HG03432 (cell line): ENCODE results near the gene TBL2.
"Not testable (repeated sequence)": the region's sequence is repeated elsewhere in the genome, so short reads cannot be mapped to it uniquely, and the experiment has no call there.

Experiments used
- ATAC-seq: cut with Tn5 transposase; IDR thresholded peaks from one replicate; pipeline ENCODE4 v1.9.1; 2021; ENCODE audit warnings: mild to moderate bottlenecking, moderate library complexity; ENCODE audit not compliant: unreplicated experiment

Gene TBL2

DNA sequence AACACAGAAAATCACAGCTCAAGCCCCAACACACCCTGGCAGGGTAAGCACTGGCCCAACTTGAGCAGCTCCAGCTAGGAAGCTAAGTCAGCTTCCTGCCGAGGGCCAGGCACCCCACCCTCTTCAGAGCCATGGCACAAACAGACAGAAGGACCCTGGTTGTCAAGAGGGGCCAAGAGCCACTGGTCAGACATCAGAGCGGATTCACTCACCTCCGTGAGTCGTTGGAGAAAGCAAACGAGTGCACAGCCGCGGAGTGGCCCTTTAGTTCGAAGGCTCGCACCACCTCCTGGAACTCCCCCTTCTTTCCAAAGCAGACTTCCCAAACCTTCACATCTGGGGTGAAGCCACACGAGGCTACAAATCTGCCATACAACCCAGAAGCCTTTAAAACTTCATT, 7.4 kb downstream of the TBL2 start:
- ATAC-seq: no peak

DNA sequence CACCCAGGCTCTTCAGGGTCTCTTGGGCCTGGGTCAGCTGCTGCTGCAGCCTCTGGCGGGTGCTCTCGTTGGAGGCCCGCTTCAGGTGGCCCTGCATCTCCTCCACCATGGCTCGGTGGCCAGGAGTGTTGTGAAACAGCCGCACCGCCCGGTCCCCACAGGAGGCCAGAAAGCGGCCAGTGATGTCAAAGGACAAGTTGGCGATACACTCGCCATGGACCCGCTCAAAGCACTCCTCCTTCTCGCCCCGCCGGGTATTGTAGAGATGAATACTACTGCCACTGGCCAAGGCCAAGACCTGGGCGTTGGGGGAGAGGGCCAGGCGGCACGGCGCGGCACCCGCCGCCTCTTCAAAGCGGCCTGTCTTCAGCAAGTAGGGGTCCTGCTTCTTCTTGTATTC, 7.9 kb downstream of the TBL2 start:
- ATAC-seq: no peak

DNA sequence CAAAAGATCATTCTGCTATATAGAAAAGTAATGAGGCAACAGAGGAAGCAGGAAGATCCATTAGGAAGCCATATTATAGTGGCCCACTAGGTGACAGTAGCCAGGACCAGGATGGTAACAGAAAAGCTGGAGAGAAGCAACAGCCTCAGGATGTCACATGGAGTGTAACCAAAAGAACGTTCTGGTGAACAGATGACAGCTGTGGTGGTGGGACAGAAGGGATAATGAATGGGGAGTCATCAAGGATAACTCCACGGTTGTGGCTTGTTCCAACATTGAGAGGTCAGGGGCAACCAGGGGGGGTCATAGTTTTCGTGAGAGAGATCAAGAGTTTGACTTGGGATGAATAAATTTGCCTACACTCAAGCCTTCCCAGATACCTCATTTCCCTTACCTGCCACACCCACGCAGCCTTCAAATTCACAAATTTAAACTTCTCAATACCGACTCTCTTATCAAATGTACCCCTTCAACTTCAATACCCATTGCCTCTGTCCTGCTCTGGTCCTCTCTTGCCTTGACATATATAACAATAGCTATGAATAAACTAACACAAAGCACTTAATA, 9.3 kb downstream of the TBL2 start:
- no peak for ATAC-seq

DNA sequence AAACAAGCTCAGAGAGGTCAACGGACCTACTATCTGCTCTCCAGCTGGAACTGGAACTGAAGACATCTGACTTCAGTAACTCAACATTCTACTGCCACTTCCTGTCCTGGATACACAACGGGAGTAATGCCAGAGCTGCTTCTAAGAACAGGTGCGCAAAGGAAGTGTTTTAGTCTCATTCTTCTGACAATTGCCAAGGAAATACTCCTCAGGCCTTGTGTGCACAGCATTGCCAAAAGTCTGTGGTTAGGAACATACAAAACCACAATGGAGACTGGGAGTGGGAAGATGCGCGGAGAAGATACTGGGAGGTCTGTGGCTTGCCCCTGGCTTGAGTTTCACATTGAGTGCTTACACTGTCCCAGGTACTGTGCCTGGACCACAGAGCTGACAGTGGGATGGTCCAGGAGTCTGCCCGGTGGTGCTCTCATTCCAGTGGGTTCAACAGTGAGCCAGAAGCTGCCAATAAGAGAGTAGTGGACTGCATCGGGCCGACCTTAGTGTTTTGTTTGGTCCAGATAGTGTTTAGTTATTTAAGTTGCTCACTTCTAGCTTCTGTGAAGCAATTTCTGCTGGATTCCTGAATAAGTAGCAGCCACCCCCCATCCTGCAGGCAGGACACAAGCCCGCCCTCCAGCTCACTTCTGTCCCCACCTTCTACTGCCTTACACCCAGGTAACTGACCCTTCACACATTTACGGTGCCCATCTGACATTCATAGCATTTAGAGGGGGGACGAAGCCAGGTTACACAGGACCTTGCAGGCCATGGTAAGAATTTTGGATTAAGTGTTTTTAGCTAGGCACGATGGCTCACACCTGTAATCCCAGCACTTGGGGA, 10.3 kb downstream of the TBL2 start:
- no peak for ATAC-seq

DNA sequence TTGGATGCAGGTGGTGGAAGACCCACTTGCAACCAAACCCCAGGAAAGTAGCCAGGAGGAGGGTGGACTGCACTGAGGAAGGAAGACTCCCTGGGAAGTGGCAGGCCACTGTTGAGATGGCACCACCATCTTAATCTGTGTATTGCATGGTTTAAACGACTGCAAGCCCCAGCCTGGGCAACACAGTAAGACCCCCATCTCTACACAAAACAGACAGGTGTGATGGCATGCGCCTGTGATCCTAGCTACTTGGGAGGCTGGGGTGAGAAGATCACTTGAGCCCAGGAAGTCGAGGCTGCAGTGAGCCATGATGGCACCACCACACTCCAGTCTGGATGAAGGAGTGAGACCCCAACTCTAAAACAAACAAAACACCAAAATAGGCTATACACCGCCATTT, 11.2 kb downstream of the TBL2 start:
- ATAC-seq: no peak

DNA sequence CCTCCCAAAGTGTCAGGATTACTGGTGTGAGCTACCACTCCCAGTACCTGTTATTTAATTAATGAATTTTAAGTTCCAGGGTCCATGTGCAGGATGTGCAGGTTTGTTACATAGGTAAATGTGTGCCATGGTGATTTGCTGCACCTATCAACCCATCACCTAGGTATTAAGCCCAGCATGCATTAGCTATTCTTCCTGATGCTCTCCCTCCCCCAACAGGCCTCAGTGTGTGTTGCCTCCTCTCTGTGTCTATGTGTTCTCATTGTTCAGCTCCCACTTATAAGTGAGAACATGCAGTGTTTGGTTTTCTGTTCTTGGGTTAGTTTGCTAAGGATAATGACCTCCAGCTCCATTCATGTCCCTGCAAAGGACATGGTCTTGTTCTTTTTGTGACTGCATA, 11.9 kb downstream of the TBL2 start:
- not testable (repeated sequence) for ATAC-seq

DNA sequence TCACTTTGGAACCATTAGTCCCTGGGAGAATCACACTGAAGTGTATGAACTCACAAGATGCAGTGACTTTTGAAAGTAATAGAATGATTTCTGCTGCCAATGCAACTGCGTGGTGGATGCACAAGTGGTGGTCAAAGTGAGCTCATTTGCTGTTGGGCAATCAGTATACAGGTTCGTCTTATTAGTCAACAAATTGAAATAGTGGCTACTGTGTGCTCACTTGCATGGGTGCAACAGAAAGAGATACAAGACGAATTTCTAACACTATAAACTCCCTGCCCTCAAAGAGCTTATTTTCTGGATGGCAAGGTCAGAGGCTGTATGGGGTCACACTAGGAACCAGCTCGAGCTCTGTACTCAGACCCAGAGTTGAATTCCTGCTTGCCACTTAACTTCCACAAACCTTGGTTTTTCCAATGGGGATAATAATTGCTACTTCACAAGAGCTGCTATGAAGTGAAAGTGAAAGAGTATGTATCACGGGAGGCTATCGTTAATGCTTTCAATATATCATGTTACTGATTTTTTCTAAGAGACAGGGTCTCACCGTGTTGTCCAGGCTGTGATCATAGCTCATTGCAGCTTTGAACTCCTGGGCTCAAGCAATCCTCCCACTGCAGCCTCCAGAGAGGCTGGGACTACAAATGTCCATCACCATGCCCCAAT, 12.6 kb downstream of the TBL2 start:
- no peak for ATAC-seq

DNA sequence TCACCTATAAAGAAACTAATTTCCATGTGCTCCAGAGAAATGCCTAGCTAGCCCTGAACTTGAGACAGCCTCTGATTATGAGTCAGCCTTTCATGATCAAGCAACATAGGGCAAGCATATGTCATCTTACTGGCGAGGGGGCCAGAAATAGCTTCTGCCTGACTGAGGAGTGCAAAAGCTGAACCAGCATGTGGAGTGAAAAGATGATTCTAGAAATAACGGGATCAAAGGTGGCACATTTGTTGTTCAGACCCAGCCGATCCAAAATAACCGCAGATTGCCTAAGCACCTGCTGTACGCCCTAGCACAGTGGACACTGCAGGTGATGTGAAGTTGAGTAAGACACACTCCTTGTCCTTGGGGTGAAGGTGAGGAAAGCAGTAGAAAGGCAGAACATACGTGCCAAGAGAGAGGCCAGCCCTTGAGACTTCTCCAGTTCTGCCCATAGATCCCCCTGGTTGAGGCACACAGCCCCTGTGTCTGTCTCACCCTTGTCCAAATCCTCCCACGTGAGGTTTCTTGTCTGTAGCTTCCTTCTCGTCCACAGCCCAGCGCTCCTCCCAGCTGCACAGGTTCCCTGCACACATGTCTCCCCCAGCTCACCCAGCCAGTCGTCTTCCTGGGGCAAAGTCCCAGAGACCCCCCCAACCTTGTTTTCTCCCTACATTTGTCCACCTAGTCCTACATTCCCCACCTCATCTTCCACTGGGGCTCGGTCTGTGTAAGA, 18.1 kb downstream of the TBL2 start:
- peak; percentile 28 for ATAC-seq

DNA sequence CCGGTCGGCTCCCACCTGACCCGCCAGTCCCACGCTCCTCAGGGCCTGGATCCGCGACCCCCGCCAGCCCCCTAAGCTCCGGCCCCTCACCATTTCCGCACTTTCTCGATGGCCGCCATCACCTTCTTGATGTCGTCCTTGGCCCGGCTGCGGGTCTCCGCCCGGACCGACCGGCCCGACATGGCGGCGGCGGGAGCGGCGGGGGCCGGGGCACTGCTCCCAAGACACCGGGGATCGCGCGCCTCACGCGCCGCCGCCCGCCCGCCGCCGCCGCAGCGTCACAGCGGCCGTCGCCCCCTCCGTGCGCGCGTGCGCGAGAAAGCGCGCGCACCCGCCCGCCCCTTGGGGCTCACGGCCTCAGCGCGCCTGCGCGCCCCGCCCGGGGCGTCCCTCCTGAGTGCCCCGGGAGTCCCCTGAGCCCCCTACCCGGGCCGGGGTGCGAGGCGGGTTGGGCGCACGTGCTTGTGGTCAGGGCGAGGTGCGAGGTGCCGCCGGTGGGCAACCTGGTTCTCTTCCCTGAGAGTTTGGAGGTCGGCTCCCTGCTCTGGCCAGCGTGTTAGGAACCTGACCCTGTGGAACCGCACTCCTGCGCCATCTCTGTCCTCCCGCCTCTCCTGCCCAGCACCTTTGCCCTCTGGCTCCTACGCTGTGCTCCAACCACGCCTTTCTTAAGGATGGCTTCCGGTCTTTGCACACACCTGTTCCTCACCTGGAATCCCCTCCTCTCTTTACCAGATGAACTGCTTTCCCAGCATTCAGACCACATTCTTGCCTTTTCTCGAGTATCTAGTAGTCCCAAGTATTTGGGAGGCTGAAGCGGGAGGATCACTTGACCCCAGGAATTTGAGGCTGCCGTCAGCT, 20.8 kb downstream of the TBL2 start, which contains the start of gene BCL7B:
TSS of gene BCL7B (minus strand) at position 294 of the 861 bp plus-strand sequence. CDS start at position 182, 112 bp downstream.
- peak; percentile 62 for ATAC-seq

DNA sequence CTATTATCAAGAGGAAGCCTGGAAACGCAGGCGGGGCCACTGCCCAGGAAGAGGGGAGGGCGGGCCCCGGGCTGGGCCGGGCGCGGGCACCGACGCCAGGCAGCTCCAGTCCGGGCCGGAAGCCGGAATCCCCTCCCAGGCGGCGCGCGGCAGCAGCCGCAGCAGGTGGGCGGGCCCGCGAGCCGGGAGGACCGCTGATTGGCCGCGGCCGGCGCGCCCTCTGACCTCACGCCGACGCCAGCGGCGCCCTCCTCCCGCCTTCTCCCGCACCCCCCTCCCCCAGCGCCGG, 21.3 kb downstream of the TBL2 start:
- ATAC-seq: peak; percentile 92

DNA sequence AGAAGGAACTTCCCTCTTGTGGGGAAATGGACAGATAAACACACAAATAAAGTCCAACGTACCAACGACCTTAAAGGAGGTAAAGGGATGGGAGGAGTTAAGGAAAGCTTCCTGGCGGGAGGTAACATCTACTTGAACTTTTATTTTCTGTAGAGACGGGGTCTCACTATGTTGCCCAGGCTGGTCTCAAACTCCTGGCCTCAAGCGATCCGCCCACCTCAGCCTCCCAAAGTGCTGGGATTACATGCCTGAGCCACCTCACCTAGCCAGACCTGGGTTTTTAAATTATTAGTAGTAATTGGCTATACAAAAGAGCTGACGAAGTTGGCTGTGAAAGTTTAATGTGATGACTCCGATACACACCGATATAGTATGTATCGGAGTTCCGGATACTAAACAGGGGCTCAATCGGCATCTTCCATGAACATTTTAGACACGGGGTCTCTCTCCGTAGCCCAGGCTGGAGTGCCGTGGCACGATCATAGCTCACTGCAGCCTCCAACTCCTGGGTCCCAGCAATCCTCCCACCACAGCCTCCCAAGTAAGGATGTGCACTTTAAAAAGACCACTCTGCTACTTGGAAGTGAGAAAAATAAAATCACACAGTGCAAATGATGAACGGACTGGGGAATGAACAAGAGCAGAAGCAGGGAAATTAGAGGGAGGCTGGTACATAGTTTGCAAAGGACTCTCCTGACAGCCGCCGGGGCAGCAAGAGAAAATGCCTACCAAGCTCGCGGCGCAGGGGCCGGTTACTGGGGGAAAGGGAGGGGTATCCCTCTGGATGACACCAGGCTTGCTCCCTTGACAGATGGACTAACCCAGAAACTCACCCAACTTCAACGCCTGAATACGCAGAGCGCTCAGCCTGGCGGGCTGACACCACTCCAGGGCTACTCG, 21.9 kb downstream of the TBL2 start:
- no peak for ATAC-seq

DNA sequence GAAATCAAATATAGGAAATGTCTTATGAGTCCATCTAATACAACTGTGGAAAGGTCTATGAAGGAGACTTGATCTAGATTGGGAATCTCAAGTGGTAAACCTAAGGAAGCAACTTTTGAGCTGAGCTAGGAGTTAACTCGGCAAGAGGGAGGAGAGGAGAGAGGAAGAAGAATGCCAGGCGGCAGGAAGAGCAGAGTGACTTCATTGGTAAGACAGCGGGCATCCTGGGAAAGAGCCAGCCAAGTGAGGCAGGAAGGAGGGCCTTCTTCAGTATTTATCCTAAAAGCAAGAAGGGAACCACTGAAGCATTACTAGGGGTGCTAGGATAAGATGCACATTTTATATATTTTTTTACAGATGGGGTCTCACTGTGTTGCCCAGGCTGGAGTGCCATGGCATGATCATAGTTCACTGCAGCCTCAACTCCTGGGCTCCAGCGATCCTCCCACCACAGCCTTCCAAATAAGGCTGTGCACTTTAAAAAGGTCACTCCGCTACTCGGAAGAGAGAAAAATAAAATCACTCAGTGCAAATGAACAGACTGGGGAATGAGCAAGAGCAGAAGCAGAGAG, 22.9 kb downstream of the TBL2 start:
- no peak for ATAC-seq

DNA sequence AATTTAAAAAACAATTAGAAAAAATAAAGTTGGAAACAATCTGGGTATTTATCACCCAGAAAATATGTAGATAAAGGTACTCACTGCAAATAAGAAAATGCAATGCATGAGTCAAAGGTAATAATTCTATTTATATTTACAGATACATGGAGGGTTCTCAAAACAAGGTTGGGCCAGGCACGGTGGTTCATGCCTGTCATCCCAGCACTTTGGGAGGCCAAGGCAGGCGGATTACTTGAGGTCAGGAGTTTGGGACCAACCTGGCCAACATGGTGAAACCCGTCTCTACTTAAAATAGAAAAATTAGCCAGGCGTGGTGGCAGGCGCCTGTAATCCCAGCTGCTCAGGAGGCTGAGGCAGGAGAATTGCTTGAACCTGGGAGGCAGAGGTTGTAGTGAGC, 28.3 kb downstream of the TBL2 start:
- ATAC-seq: not testable (repeated sequence)

DNA sequence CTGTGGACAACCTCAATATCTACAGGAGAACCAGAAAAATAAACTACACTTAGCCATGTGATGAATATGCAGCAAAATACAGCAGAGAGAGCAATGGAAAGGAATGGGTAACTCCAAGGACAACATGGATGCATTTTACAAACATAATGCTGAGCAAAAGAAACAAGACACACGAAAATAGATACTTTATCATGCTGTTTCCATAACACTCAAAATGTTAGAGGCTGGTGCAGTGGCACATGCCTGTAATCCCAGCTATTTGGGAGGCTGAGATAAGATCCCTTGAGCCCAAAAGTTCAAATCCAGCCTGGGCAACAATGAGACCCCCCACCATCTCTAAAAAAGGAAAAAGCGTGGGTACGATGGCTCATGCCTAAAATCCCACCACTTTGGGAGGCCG, 29.2 kb downstream of the TBL2 start:
- ATAC-seq: no peak

DNA sequence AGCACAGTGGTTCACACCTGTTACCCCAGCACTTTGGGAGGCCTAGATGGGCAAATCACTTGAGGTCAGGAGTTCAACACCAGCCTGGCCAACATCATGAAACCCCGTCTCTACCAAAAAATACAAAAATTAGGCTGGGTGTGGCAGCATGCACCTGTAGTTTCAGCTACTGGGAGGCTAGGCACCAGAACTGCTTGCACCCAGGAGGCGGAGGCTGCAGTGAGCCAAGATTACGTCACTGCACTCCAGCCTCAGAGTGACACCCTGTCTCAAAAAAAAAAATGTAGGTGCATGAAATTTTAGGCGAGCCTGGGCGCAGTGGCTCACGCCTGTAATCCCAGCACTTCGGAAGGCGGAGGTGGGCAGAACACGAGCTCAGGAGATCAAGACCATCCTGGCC, 30.5 kb downstream of the TBL2 start:
- ATAC-seq: no peak

DNA sequence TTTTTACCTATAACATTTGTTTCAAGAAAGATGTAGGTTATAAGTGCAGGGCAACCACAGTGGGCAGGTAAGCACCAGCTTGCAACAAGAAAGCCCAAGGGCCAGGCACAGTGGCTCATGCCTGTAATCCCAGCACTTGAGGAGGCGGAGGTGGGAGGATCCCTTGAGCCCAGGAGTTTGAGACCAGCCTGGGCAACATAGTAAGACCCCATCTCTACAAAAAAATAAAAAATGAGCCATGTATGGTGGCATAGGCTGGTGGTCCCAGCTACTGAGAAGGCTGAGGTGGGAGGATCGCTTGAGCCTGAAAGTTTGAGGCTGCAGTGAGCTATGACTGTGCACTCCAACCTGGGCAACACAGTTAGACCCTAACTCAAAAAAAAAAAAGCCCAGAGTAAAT, 33.7 kb downstream of the TBL2 start:
- no peak for ATAC-seq

DNA sequence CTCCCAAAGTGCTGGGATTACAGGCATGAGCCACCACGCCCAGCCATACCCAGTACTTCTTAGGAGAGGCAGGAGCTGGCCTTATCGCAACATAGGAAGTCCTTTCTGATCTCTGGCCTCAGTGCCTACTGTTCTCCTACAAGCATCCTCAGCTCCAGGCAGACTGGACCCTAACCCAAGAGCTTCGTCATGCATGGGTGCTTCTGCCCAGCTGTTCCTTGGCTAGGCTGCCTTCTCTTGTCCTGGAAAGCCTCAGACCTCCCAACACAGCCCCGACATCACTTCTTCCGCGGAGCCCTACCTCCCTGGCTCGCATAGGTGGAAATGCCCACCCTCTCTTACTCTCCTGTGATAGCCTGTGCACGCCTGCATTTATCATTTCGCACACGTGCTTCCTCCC, 36.7 kb downstream of the TBL2 start:
- ATAC-seq: no peak

DNA sequence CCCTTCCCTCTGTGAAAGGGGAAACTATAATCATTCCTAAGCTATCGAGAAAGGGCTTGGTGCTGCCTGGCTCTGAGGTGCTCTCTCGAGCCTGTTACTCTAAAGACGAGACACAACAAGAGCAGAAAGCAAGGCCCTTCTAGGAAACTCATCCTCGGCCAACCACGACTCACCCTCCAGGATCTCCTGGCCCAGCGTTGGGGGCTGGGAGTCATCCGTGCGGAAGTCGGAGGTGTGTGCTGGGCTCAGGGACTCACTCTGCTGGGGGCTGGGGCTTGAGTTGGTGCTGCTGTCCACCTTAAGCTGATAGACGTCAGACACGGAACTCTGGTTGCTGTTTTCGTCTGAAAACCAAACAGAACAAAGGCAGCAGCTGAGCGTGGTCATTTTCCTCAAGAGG, 38.7 kb downstream of the TBL2 start:
- no peak for ATAC-seq

DNA sequence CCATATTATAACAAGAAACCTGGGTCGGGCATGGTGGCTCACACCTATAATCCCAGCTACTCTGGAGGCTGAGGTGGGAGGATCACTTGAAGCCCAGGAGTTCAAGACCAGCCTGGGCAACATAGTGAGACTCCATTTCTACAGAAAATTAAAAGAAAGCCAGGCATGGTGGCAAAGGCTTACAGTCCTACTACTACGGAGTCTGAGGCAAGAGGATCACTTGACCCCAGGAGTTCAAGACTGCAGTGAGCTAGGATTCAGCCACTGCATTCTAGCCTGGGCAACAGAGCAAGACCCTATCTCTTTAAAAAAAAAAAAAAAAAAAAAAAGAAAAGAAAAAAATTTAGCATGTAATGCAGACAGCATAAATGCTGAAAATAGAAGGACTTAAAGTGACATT, 39.9 kb downstream of the TBL2 start:
- not testable (repeated sequence) for ATAC-seq
